Measurements from ENCODE around the gene IL19.

GRCh38 chr1:206787891-206788290, 17.3 kb downstream of the IL19 start:
- TF ChIP-seq, protein P1, sequence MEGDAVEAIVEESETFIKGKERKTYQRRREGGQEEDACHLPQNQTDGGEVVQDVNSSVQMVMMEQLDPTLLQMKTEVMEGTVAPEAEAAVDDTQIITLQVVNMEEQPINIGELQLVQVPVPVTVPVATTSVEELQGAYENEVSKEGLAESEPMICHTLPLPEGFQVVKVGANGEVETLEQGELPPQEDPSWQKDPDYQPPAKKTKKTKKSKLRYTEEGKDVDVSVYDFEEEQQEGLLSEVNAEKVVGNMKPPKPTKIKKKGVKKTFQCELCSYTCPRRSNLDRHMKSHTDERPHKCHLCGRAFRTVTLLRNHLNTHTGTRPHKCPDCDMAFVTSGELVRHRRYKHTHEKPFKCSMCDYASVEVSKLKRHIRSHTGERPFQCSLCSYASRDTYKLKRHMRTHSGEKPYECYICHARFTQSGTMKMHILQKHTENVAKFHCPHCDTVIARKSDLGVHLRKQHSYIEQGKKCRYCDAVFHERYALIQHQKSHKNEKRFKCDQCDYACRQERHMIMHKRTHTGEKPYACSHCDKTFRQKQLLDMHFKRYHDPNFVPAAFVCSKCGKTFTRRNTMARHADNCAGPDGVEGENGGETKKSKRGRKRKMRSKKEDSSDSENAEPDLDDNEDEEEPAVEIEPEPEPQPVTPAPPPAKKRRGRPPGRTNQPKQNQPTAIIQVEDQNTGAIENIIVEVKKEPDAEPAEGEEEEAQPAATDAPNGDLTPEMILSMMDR (IDR thresholded peaks at IDR 0.05), result no peak
- TF ChIP-seq EZH2phosphoT487 (IDR thresholded peaks at IDR 0.05), result no peak
